GM21526 (cell line): ENCODE measurements around the gene MICAL3.

Experiments
- ATAC-seq: cut with Tn5 transposase; IDR thresholded peaks from one replicate; pipeline ENCODE4 v1.9.1; 2021; ENCODE audit warnings: moderate library complexity; ENCODE audit not compliant: unreplicated experiment, low FRiP score

Gene MICAL3

GRCh38 chr22:17978027-17978426 lies 46.3 kb downstream of the MICAL3 start:
- no peak for ATAC-seq

- ATAC-seq = no peak
Measured at GRCh38 chr22:17977371-17977770, 47.0 kb downstream of the MICAL3 start.

- ATAC-seq = no peak
Measured at GRCh38 chr22:17976121-17976520, 48.2 kb downstream of the MICAL3 start.

- no peak for ATAC-seq
Measured at GRCh38 chr22:17974703-17975372, 49.5 kb downstream of the MICAL3 start.

GRCh38 chr22:17974087-17974486 lies 50.3 kb downstream of the MICAL3 start:
- ATAC-seq = no peak

GRCh38 chr22:17973217-17973616 lies 51.1 kb downstream of the MICAL3 start:
- no peak for ATAC-seq

GRCh38 chr22:17972385-17973191 lies 51.8 kb downstream of the MICAL3 start:
- ATAC-seq = no peak

- no peak for ATAC-seq
Measured at GRCh38 chr22:17971711-17972110, 52.6 kb downstream of the MICAL3 start.

- no peak for ATAC-seq
Measured at GRCh38 chr22:17970201-17970708, 54.1 kb downstream of the MICAL3 start.

- no peak for ATAC-seq
Measured at GRCh38 chr22:17969701-17970113, 54.7 kb downstream of the MICAL3 start.

- ATAC-seq = no peak
Measured at GRCh38 chr22:17968126-17968525, 56.2 kb downstream of the MICAL3 start.

GRCh38 chr22:17966403-17966717 lies 58.0 kb downstream of the MICAL3 start:
- no peak for ATAC-seq

- ATAC-seq = no peak
Measured at GRCh38 chr22:17965538-17966402, 58.6 kb downstream of the MICAL3 start.

GRCh38 chr22:17964643-17965042 lies 59.7 kb downstream of the MICAL3 start:
- ATAC-seq = peak; percentile 72

GRCh38 chr22:17964156-17964555 lies 60.2 kb downstream of the MICAL3 start:
- no peak for ATAC-seq

- ATAC-seq = no peak
Measured at GRCh38 chr22:17963015-17963414, 61.3 kb downstream of the MICAL3 start.

- ATAC-seq = no peak
Measured at GRCh38 chr22:17962168-17962567, 62.2 kb downstream of the MICAL3 start.

- ATAC-seq = no peak
Measured at GRCh38 chr22:17961446-17961729, 63.0 kb downstream of the MICAL3 start.

- no peak for ATAC-seq
Measured at GRCh38 chr22:17960695-17961445, 63.5 kb downstream of the MICAL3 start.

- no peak for ATAC-seq
Measured at GRCh38 chr22:17960011-17960410, 64.3 kb downstream of the MICAL3 start.

- ATAC-seq = no peak
Measured at GRCh38 chr22:17958166-17958565, 66.2 kb downstream of the MICAL3 start.
